Measurements from ENCODE around the gene TEX54.

GRCh38 chr11:62842171-62842741 is 9.6 kb upstream of the TEX54 start:
- TF ChIP-seq CEBPB (IDR thresholded peaks at IDR 0.05; ENCODE audit: low read depth, low read length) (no peak), CTCF (conservative IDR thresholded peaks at IDR 0.05; ENCODE audit: low read depth, low read length) (no peak), RFX5 (IDR thresholded peaks at IDR 0.05; ENCODE audit: low read depth, low read length) (no peak), POLR2A (IDR thresholded peaks at IDR 0.05; ENCODE audit: low read depth, low read length) (no peak), SMC3 (IDR thresholded peaks at IDR 0.05; ENCODE audit: low read depth, low read length) (no peak), RCOR1 (IDR thresholded peaks at IDR 0.05; ENCODE audit: insufficient replicate concordance, low read length) (no peak), FOS (IDR thresholded peaks at IDR 0.05; ENCODE audit: low read depth, low read length) (no peak), BHLHE40 (IDR thresholded peaks at IDR 0.05; ENCODE audit: low read depth, low read length) (no peak), MAZ (IDR thresholded peaks at IDR 0.05; ENCODE audit: borderline replicate concordance, low read depth, low read length) (no peak), ELK1 (IDR thresholded peaks at IDR 0.05; ENCODE audit: borderline replicate concordance, low read depth, low read length) (no peak), CHD1 (IDR thresholded peaks at IDR 0.05; ENCODE audit: low read depth, low read length) (no peak), MAFK (IDR thresholded peaks at IDR 0.05; ENCODE audit: low read depth, low read length) (no peak)
